Vagina (tissue), 2 donors: Measurements from ENCODE around the gene XKR7. TPM values are rescaled to one million over a fixed set of nuclear protein-coding genes. Genes with fewer than 3 reads are reported as not detected.
"Not testable (repeated sequence)": the region's sequence is repeated elsewhere in the genome, so short reads cannot be mapped to it uniquely, and the experiment has no call there.

Source experiments
- DNase-seq, 2 donors: peaks; one replicate each; pipeline ENCODE4 v3.0.0-alpha.2; 2017; ENCODE audit errors: extremely low spot score in 2 of 2
- H3K27ac ChIP-seq: fragments of 200-600 bp; sonication (generic); one replicate; pipeline ENCODE4 v1.5.1; 2019
- H3K27me3 ChIP-seq: fragments of 200-600 bp; sonication (generic); one replicate; pipeline ENCODE4 v1.5.1; 2019
- H3K36me3 ChIP-seq, 2 donors: fragments of 200-600 bp; sonication (generic); one replicate each; pipeline ENCODE4 v1.5.1; 2017 to 2019
- H3K4me1 ChIP-seq: fragments of 200-600 bp; sonication (generic); one replicate; pipeline ENCODE4 v1.5.1; 2019
- H3K4me3 ChIP-seq, 2 donors: fragments of 200-600 bp; sonication (generic); 1 replicate in 1 of 2; 2 replicates in 1 of 2; pipeline ENCODE4 v1.5.1; 2016 to 2019
- H3K9me3 ChIP-seq: fragments of 200-600 bp; sonication (generic); one replicate; pipeline ENCODE4 v1.5.1; 2019
- CTCF ChIP-seq, 3 experiments: fragments of 450-650 bp in 2 of 3; fragments of 200-600 bp in 1 of 3; sonication (generic) in 1 of 3; IDR thresholded peaks; one replicate each; pipeline ENCODE4 v1.5.1; 2017 to 2019; ENCODE audit warnings: antibody characterized with exemption in 3 of 3, mild to moderate bottlenecking in 2 of 3, moderate library complexity in 2 of 3
- POLR2A ChIP-seq, 2 donors: fragments of 450-650 bp; IDR thresholded peaks; one replicate each; pipeline ENCODE4 v1.6.1; 2017; ENCODE audit warnings: antibody characterized with exemption in 2 of 2, mild to moderate bottlenecking in 2 of 2, moderate library complexity in 2 of 2
- POLR2AphosphoS5 ChIP-seq, 2 donors: sonication (generic); formaldehyde crosslinking; IDR thresholded peaks; one replicate each; pipeline ENCODE4 v1.9.0; 2017; ENCODE audit warnings: antibody characterized with exemption in 2 of 2, mild to moderate bottlenecking in 2 of 2, low read depth in 1 of 2; ENCODE audit not compliant: insufficient read depth in 1 of 2
- intact Hi-C: fragments of 100-400 bp; cut with DNase I; formaldehyde crosslinking; loops from one replicate; pipeline ENCODE4 v1.15.1; 2023
- total RNA-seq: library from RNA; depleted of rRNA; stranded (reverse); fragments of >200 nt; gene quantifications from one replicate; pipeline ENCODE4 v1.2.3, GENCODE V29; 2016

Gene XKR7
- total RNA-seq, 1 donor from 2014 or later: not detected

GRCh38 chr20:32028647-32029372 lies 60.9 kb downstream of the XKR7 start:
- no peak for TF ChIP-seq POLR2A (IDR thresholded peaks at IDR 0.05)
- TF ChIP-seq CTCF (IDR thresholded peaks at IDR 0.05): no peak
- no peak for TF ChIP-seq POLR2AphosphoS5 (IDR thresholded peaks at IDR 0.05; ENCODE audit: insufficient read depth in 1 of 2, low read depth in 1 of 2)
- H3K4me3 ChIP-seq: no peak overlapping the region
- H3K4me1 ChIP-seq: peaks cover 7% of the 10 kb centered on the region
- H3K27ac ChIP-seq: no peak overlapping the region
- H3K36me3 ChIP-seq: no peaks in the 10 kb centered on the region
- no peak for DNase-seq
- intact Hi-C loops: no loop called here
- peaks cover 4% of the 10 kb centered on the region for H3K27me3 ChIP-seq
- no peaks in the 10 kb centered on the region for H3K9me3 ChIP-seq

DNA sequence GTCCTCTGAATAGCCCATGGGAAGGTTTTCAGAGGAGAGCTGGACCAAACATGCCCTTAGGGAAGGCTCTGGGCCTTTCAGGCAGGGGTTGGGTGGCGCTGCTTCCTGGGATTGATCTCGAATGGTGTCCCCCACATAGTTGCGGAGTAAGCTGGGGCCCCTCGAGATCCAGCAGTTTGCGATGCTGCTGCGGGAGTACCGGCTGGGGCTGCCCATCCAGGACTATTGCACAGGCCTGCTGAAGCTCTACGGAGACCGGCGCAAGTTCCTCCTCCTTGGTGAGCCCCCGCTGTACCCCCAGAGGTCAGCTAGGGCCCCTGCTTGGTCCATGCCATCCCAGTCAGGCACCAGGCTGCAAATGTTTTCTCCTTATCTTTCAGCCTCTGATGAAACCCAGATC lies 61.6 kb downstream of the XKR7 start:
- Histone ChIP-seq H3K27ac (no peak overlapping the region), H3K27me3 (peaks cover 4% of the 10 kb centered on the region), H3K4me3 (no peak overlapping the region), H3K9me3 (no peaks in the 10 kb centered on the region), H3K4me1 (peaks cover 7% of the 10 kb centered on the region), H3K36me3 (no peaks in the 10 kb centered on the region)
- no peak for DNase-seq
- TF ChIP-seq CTCF (IDR thresholded peaks at IDR 0.05): no peak
- no peak for TF ChIP-seq POLR2AphosphoS5 (IDR thresholded peaks at IDR 0.05; ENCODE audit: insufficient read depth in 1 of 2, low read depth in 1 of 2)
- no peak for TF ChIP-seq POLR2A (IDR thresholded peaks at IDR 0.05)
- intact Hi-C loops: no loop called here

DNA sequence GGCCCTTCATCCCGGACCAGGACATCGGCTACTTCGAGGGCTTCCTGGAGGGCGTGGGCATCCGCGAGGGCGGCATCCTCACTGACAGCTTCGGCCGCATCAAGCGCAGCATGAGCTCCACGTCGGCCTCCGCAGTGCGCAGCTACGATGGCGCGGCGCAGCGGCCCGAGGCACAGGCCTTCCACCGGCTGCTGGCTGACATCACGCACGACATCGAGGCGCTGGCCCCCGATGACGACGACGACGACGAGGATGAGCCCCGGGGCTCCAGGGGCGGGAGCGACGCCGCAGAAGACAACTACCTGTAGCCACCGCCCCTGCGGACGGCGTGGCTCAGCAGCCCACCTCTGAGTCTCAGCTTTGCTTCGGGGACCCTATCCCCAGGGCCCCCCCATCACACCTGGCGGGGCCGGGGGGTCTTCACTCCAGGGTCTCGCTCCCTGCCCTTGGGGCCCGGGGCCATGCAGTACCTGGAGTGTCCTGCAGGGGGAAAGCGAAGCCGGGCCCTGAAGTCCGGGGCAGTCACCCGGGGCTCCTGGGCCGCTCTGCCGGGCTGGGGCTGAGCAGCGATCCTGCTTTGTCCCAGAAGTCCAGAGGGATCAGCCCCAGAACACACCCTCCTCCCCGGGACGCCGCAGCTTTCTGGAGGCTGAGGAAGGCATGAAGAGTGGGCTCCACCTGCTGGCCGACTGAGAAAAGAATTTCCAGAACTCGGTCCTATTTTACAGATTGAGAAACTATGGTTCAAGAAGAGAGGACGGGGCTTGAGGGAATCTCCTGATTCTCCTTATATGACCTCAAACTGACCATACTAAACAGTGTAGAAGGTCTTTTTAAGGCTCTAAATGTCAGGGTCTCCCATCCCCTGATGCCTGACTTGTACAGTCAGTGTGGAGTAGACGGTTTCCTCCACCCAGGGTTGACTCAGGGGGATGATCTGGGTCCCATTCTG lies 63.3 kb downstream of the XKR7 start:
- H3K36me3 ChIP-seq: no peaks in the 10 kb centered on the region
- intact Hi-C loops: loop anchor here (10.0 kb wide), 2 partner anchors 176 to 206 kb away; no protein-coding TSS in a partner anchor
- peaks cover 7% of the 10 kb centered on the region for H3K4me1 ChIP-seq
- peaks cover 4% of the 10 kb centered on the region for H3K27me3 ChIP-seq
- H3K9me3 ChIP-seq: no peaks in the 10 kb centered on the region
- peak overlapping the region; percentile 2 to 13 for H3K4me3 ChIP-seq
- no peak for TF ChIP-seq POLR2A (IDR thresholded peaks at IDR 0.05)
- peak in 1 of 2 donors; percentile 41 for TF ChIP-seq POLR2AphosphoS5 (IDR thresholded peaks at IDR 0.05; ENCODE audit: insufficient read depth in 1 of 2, low read depth in 1 of 2)
- TF ChIP-seq CTCF (IDR thresholded peaks at IDR 0.05): peak; percentile 68 to 80 (median 79)
- no peak overlapping the region for H3K27ac ChIP-seq
- no peak for DNase-seq

- Histone ChIP-seq H3K4me1 (peaks cover 7% of the 10 kb centered on the region), H3K27me3 (peaks cover 4% of the 10 kb centered on the region), H3K36me3 (no peaks in the 10 kb centered on the region), H3K4me3 (no peak overlapping the region), H3K27ac (no peak overlapping the region), H3K9me3 (no peaks in the 10 kb centered on the region)
- TF ChIP-seq CTCF (IDR thresholded peaks at IDR 0.05): no peak
- TF ChIP-seq POLR2AphosphoS5 (IDR thresholded peaks at IDR 0.05; ENCODE audit: insufficient read depth in 1 of 2, low read depth in 1 of 2): no peak
- TF ChIP-seq POLR2A (IDR thresholded peaks at IDR 0.05): no peak
- intact Hi-C loops: loop anchor here (10.0 kb wide), 2 partner anchors 179 to 209 kb away; no protein-coding TSS in a partner anchor
- DNase-seq: no peak
Measured at GRCh38 chr20:32033316-32033715, 65.4 kb downstream of the XKR7 start.

GRCh38 chr20:32033721-32034120 lies 65.8 kb downstream of the XKR7 start:
- not testable (repeated sequence) for H3K4me1 ChIP-seq, H3K27me3 ChIP-seq, DNase-seq, H3K27ac ChIP-seq, H3K4me3 ChIP-seq, H3K36me3 ChIP-seq, H3K9me3 ChIP-seq
- intact Hi-C loops: loop anchor here (10.0 kb wide), 2 partner anchors 179 to 209 kb away; no protein-coding TSS in a partner anchor
